ENCODE measurements around the gene NCBP1.
"Not testable (repeated sequence)": the region's sequence is repeated elsewhere in the genome, so short reads cannot be mapped to it uniquely, and the experiment has no call there.

NCBP1 gene, protein sequence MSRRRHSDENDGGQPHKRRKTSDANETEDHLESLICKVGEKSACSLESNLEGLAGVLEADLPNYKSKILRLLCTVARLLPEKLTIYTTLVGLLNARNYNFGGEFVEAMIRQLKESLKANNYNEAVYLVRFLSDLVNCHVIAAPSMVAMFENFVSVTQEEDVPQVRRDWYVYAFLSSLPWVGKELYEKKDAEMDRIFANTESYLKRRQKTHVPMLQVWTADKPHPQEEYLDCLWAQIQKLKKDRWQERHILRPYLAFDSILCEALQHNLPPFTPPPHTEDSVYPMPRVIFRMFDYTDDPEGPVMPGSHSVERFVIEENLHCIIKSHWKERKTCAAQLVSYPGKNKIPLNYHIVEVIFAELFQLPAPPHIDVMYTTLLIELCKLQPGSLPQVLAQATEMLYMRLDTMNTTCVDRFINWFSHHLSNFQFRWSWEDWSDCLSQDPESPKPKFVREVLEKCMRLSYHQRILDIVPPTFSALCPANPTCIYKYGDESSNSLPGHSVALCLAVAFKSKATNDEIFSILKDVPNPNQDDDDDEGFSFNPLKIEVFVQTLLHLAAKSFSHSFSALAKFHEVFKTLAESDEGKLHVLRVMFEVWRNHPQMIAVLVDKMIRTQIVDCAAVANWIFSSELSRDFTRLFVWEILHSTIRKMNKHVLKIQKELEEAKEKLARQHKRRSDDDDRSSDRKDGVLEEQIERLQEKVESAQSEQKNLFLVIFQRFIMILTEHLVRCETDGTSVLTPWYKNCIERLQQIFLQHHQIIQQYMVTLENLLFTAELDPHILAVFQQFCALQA

DNA sequence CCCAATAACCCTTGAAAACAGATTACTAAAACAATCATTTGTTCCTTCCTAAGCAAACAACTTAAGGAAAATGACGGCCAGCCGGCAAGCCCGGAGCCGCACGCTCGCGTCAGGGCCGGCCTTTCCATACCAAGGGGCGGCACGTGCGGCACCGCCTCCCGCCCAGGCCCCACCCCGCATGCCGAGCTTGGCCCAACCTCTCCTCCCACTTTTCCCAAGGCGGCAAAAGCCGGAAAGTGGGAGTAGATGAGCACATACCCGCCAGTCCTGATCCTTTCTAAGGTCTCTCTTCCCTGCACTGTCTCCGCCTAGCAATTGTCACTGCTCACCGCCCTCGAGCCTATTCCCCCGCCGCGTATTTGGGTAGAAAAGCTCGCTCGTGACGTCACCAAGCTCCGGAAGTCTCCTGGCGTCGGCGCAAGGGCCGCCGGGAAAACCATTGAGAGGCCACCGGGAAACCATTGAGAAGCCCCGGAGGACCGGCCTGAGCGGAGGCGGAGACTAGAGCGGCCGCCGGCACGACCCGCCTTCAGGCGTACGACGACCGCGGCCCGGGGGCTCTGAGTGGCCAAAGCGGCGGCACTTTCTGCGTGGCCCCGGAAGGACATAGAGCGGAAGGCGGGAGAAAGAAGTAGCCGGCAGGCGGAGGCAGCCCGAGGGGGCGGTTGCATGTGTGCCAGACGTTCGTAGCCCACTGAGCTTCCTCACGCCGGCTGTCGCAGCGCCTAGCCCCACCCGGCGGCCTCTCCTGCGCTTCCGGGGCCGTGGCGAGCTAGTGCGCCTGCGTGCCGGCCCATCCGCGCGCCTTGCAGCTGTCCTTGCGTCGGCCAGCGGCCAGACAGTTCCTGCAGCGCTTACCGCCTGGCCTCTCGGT, at the start of gene NCBP1, which contains the start of gene TSTD2:
Gene NCBP1 (plus strand): TSS at position 837 of the 874 bp plus-strand sequence. CDS start 61 bp downstream, outside the sequence.
Gene TSTD2 (minus strand): TSS at position 384 of the 874 bp plus-strand sequence. CDS start 5,806 bp downstream, outside the sequence.
- DNase-seq = peak; percentile 98
- in situ Hi-C loops (cut with MboI; ENCODE audit: low pct_unique_long_range_greater_than_20kb, low sequenced_read_pairs) = no loop called here

DNA sequence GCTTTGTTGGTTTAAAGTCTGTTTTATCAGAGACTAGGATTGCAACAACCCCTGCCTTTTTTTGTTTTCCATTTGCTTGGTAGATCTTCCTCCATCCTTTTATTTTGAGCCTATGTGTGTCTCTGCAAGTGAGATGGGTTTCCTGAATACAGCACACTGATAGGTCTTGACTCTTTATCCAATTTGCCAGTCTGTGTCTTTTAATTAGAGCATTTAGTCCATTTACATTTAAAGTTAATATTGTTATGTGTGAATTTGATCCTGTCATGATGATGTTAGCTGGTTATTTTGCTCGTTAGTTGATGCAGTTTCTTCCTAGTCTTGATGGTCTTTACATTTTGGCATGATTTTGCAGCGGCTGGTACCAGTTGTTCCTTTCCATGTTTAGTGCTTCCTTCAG, 48.8 kb upstream of the NCBP1 start:
- DNase-seq; in situ Hi-C loops (cut with MboI; ENCODE audit: low pct_unique_long_range_greater_than_20kb, low sequenced_read_pairs): not testable (repeated sequence)

DNA sequence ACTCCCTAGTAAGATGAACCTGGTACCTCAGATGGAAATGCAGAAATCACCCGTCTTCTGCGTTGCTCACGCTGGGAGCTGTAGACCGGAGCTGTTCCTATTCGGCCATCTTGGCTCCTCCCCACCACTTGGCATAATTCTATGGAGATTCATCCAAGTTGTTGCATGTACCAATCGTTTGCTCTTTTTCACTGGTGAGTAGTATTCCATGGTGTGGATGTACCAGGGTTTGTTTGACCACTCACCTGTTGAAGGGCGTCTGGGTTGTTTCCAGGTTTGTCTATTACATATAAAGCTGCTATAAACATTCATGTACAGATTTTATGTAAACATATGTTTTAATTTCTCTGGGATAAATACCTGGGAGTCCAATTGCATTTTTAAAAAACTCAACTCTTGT, 46.7 kb upstream of the NCBP1 start:
- in situ Hi-C loops (cut with MboI; ENCODE audit: low pct_unique_long_range_greater_than_20kb, low sequenced_read_pairs); DNase-seq: not testable (repeated sequence)

DNA sequence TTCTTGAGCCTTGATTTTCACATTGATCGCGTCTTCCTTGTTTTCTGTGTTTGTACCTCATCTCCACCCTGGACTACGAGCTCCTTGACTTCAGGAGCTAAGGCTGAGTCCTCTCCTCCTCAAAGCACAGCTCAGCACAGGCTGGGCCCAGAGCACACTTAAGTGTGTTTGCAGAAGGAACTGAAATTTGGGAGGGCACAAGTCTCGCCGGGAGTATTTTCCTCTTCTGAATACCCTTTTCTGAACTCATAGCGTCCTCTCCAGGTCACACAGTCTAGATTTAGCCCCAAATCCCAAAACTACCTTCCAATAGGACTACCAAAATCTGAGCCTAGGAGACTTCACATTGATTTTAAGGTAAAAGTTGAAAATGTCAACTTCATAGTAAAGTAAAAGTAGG, 42.1 kb upstream of the NCBP1 start:
- DNase-seq = no peak

DNA sequence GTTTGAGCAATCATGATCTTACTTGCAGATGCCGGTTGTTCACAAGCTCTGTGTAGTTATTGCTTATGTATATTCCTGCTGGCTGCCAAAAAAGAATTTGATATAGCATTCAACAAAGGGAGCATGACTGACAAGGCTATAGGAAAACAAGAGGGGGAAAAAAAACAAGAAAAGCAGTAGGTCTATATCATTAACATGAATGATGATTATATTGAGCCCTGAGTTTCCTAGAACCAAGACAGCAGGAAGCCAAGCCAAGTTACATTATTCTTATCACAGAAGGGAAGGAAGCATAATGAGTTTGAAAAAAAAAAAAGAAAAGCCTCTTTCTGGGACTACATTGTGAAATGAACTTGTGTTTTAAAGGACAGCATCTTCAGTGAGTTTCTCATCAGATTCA, 41.5 kb upstream of the NCBP1 start:
- in situ Hi-C loops (cut with MboI; ENCODE audit: low pct_unique_long_range_greater_than_20kb, low sequenced_read_pairs) = no loop called here
- DNase-seq = no peak

More for the DNA sequence above, 42.1 kb upstream of the NCBP1 start:
- in situ Hi-C loops (cut with MboI; ENCODE audit: low pct_unique_long_range_greater_than_20kb, low sequenced_read_pairs) = no loop called here

DNA sequence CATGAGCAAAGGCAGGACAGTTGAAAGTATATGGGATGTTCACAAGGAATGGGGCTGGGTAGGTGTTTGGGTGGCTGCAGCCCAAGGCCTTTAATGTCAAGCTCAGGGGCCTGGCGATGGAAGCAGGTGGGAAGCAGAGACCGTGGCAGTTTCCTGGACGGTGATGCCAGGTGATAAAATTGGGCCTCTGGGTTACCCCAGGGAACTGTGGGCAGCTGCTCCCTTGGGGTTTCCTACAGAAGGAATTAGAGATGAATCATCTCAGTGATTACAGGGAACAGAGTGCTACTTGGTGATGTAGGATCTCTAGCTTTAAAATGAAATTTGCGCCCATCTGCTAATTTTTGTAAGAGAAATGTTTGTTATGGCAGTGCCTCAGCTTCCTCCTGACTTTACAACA, 39.7 kb upstream of the NCBP1 start:
- in situ Hi-C loops (cut with MboI; ENCODE audit: low pct_unique_long_range_greater_than_20kb, low sequenced_read_pairs) = no loop called here
- DNase-seq = no peak

DNA sequence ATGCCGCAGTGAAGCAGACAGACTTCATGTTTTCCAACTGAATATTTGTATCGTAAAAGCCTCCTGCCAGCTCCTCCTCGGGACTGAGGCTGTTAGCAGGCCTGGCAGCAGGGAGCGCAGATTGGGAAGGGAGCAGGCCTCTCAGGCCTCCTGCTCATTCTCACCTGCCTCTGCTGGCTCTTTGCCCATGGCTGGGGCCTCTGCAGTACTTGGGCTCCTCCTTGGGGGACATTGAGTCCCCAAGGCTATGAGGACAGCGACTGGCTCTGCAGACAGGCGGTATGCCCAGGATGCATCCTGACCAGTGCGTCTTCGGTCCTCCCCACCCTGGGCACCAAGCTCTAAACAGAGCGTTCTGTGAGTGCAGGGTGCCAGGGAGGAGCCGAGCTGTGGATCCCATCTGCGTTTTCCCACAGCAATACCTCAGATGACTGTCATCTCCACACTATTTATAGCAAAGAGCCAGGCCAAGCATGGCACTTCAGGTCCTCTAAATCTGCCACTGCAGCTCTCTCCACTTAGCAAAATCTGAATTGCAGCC, 39.2 kb upstream of the NCBP1 start:
- no peak for DNase-seq
- in situ Hi-C loops (cut with MboI; ENCODE audit: low pct_unique_long_range_greater_than_20kb, low sequenced_read_pairs) = no loop called here

DNA sequence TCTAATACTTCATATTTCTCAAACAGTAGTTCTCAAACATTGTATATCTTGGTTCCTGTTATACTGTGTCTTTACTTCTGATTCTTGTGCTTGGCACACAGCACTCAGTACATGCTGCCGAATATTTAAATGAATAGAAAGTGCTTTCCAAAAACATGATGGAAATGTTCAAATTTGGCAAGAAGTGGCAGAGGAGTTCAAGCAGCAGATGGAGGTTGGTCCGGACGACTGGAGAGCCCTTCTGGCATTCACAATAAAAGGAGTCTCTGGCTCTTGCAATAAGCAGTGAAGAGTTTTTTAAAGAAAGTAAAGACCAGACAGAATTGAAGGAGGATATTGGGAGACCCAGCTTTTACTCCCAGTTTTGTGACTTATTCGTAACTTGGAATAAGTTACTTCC, 36.7 kb upstream of the NCBP1 start:
- DNase-seq = no peak
- in situ Hi-C loops (cut with MboI; ENCODE audit: low pct_unique_long_range_greater_than_20kb, low sequenced_read_pairs) = no loop called here

DNA sequence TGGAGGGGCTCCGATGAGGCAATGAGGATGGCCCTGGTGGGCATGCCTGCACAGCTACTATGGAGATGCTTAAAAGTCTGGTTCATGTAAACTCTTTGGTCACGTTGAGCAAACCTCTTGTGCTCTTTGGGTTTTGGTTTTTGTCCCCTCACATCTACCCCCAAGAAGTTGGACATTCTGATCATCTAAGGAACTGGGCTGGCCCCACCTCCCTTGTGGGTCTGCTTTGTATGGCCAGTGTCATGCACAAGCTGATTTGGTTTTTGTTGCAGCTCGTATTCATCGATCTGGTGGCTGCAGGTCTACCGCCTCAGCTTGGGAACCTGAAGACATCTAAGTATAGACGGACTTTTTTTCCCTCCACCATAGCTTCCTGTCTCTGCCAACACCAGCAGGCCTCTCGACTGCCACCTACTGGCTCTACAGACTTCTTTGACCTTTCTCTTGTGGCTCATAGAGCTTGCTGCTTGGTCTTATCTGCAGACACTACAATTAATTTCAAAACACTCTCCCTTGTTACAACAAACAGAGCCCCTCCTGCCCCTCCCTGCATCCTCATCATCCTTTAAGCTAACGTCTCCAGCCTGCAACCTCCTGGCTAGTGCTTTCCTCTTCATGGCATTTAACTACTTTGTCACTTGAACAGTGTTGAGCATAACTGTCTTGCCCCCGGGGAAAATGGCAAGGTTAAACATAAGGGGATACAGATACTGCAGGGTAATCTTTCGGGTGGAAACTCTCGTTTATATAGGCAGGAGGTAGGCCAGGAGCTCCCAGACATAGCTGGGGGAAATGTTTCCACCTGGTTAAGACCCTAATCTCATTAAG, 34.9 kb upstream of the NCBP1 start:
- in situ Hi-C loops (cut with MboI; ENCODE audit: low pct_unique_long_range_greater_than_20kb, low sequenced_read_pairs) = no loop called here
- peak; percentile 85 for DNase-seq

DNA sequence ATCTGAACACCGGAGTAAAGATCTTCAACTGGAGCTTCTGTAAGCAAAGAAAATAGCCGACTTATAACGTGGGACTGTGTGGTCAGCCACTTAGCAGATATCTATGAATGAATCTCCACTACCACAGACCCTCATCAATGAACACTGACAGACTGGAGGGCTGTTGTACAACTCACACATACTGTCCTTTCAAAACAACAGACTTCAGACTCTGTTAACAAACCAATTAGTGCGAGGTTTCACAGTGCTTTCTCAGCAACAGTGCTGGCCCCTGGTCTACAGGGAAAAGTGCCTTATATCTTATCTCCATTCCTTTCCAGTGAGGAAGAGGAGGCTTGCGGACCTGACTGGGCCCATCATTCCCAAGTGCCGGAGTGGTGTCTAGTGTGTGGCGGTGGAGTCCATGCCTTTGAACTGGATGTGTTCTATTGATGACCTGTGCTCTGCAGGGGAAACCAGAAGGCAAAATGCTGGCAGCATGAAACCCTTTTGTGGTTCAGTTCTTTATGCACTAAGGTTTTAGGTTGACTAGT, 34.2 kb upstream of the NCBP1 start:
- in situ Hi-C loops (cut with MboI; ENCODE audit: low pct_unique_long_range_greater_than_20kb, low sequenced_read_pairs) = no loop called here

DNA sequence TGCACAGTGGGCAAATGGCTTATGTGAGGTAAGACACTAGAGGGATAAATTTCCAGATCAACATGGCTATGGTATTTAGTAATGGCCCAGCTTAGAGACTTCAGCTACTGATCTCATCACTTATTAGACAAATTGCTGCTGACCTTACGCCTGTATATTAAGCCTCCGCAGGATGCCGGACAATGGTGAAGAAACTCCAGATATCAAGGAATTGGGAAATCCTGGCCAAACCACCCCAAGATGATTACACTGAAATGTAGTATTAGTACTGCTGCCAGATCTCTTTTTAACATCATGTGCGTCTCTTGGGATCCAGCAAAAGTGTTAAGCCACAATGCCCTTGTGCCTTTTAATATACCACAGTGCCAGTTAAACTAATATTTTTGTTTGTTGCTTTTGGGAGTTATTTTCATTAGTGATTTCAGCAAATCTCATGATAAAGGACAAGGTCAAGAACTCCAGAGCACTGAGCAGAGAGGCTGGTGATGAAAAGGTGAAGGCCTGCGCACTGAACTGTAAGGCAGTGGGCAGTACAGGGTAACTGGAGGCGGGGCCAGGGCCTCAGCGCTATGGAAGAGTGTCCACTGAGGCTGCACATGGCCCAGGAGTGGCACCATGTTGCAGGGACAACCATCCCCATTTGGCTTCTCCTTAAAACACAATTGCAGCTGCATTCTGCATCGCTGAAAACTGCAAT, 32.9 kb upstream of the NCBP1 start:
- DNase-seq = no peak
- in situ Hi-C loops (cut with MboI; ENCODE audit: low pct_unique_long_range_greater_than_20kb, low sequenced_read_pairs) = loop anchor here (25.0 kb wide), 1 partner anchor 738 kb away; the partner anchor contains the start of gene ZNF782

More for the DNA sequence above, 34.2 kb upstream of the NCBP1 start:
- no peak for DNase-seq

DNA sequence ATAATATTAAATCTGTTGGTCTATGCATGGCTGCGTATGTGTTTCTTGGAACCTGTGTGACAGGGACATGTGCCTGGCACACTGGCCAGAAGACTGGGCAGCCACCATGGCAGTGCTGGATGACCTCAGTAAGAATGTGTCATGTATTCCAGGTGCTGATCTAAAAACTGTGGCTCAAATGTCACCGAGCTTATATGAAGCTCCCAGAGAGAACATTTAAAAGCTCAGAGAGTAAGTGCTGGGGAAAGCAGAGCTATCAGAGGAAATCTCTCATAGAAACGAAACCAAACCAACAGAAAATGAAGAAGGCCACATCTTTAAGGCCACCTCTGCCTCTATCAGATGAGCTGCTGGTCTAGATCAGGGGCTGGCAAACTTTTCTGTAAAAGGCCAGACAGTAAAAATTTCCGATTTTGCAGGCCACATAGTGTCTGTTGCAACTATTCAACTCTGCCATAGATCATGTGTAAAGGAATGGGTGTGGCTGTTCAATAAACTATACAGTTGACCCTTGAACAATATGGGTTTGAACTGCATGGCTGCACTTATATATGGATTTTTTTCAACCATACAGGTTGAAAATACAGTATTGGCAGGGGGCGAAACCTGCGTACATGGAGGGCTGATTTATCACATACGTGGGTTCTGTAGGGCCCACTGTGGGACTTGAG, 32.3 kb upstream of the NCBP1 start:
- in situ Hi-C loops (cut with MboI; ENCODE audit: low pct_unique_long_range_greater_than_20kb, low sequenced_read_pairs) = loop anchor here (25.0 kb wide), 1 partner anchor 739 kb away; the partner anchor contains the start of gene ZNF782
- no peak for DNase-seq

DNA sequence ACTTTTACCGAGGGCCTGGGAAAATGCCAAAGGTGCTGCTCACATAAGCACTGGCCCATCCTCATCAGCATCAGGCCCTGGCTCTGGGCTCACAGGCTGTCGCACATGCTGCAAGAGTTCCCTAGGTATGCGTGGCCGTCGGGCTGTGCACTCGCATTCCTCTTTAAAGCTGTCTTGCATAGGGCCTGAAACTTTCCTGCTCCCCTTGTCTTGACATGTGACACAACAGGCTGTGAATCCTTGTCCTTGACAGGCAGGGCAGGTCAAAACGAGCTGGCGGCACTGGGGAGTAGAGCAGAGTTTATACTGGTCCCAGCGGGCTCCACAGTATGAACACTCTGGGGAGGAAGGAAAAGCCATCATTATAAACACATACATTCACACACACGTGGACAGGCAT, 31.2 kb upstream of the NCBP1 start:
- in situ Hi-C loops (cut with MboI; ENCODE audit: low pct_unique_long_range_greater_than_20kb, low sequenced_read_pairs) = loop anchor here (25.0 kb wide), 1 partner anchor 740 kb away; the partner anchor contains the start of gene ZNF782
- no peak for DNase-seq

DNA sequence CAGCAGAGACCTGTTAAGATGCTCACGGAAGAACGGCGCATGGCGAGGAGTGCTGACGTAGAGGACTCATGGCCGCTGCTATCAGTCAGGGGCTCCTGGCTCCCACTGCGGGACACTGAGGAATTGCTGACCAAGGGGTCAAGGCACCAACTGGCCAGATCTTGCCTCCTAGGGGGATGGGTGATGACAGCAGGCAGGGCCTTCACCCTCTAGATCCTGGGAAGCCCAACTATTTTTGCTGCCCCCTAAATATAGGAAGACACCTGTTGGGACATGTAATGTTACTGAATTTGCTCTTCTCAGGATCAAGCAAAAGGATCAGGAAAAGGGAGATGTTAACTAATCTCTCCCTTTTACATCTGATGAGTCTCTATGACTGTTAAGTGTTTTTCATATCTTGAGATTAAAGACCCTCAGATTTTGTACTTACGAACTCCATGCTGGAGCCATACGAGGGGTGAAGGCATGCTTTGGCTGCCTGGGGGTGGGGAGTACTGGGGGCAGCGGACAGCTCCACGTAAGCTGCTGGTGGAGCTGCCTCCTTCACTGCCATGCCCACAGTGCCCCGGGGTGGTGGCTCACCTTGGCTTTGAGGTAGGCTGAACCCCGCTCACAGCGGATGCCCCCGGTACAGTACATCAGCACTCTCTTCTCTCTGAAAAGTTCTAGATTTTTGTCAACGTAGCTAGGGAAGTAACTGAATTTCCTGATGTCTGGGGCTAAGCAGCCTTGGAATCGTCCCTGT, 28.5 kb upstream of the NCBP1 start:
- in situ Hi-C loops (cut with MboI; ENCODE audit: low pct_unique_long_range_greater_than_20kb, low sequenced_read_pairs) = loop anchor here (25.0 kb wide), 1 partner anchor 743 kb away; the partner anchor contains the start of gene ZNF782
- DNase-seq = no peak

DNA sequence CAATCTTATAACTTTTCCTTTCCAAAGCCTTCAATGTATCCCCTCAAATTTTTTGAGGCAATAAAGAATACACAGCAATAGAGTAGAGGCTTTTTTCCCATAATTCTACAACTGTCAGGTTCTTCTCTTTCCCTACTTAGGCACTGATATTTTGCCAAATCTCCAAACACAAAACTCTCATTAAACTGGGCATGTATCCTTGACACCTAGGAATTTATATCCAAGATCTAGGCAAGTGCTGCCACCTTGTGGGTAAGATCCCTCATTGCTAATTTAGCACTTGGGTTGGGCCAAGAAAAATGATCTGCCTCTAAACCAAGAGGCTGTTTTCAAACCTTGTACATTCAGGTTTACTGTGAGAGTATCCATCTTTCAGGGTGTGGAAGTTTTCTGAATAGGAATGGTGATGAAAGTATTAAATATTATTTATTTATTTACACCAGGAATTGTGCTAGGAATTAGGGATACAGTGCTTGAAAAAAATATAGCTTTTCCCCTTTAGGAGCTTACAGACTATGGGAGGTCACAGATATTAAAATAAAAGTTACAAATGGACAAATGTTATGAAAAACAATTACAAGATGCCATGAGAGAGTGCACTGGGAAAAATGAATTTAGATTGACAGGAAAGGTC, 18.1 kb upstream of the NCBP1 start:
- peak; percentile 73 for DNase-seq
- in situ Hi-C loops (cut with MboI; ENCODE audit: low pct_unique_long_range_greater_than_20kb, low sequenced_read_pairs) = loop anchor here (25.0 kb wide), 1 partner anchor 753 kb away; the partner anchor contains the start of gene ZNF782

All from KBM-7 (cell line).